ENCODE data around the gene EFCAB9.

The EFCAB9 gene

DNA sequence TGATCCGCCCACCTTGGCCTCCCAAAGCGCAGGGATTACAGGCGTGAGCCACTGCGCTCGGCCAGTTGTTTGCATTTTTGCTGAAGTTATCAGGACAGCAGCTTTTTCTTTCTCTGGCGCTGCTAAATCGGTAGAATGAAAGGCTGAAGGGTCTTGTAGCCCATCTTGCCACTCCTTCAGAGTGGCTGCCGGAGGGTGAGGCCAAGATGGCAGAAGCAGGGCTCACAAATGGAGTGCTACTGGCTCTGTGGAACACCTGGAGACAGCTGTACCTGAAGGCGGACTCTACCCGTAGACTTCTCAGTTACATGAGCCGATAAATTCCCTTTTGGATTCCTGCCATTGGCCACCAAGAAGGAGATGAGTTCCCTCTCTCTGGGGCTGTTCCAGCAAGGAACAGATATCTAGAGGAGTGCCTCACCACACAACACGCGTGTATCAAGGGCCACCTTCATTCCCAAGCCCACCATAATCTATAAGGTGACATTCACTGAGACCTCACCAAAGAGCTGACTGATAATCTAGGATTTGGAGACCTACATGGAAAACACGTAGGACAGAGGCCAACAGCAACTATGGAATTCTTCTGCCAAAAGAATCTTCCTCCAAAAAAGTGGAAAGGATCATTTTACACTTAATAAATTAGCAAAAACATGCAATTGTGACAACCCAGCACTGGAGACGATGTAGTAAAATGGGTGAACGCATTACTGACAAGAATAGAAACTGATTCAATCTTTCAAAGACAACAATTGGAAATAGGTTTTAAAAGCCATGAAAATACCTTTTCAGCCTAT, 27.7 kb upstream of the EFCAB9 start:
- no peak for DNase-seq

DNA sequence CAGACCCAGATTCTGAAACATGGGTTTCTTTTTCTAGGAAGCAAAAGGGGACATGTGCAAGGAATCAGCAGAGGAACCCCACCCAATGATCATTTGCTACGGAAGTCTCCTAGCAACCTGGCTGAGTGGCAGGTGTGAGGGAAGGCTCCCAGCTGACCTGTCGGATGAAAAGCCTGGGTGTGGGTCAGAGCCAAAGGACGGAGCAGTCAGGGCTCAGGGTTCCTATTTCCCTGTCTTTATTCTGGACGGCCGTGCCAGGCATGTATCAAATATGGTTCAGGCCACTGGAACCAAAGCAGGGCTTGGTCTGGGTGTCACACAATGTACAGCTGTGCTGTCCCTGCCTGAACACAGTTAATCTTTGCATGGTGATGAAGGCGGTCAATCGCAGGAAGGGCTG, 26.1 kb upstream of the EFCAB9 start:
- no peak for DNase-seq

- DNase-seq: no peak
Observed at GRCh38 chr5:172168311-172168710, 25.7 kb upstream of the EFCAB9 start.

DNA sequence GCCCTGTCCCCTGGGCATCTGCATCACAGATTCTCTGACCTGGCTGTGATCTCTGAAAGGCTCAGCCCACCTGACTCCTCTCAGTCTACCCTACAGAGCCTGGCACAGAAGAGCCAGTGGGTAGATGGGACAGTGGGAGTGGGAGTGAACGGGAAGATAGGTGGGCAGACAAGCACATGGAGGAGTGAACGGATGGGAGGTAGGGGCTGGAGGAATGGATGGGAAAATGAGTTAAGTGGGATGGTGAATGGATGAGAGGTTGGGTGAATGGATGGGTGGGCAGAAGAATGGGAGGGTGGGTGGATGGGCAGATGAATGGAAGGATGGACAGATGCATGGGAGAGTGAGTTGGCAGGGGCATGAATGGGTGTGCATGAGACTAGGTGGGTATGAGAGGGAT, 24.8 kb upstream of the EFCAB9 start:
- no peak for DNase-seq

DNA sequence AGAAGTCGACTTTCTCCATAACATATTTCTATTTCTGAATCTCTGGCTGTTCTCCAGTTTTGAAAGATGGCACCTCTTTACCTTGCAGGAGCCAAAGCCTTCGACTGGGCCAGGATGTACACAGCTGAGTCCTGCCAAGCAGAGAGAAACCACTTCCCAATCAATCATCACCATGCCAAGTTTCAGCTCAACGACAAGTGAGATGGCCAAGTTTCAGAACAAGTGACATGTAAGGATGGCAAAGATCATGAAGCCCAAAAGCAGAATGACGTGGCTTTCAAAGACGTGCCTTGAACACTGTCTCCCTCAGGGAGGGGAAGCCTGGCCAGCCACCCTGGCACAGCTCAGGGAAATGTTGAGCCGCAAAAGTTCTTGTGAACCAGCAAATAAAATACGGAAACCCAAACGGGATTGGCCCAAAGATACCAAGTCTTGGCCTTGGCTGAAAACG, 23.7 kb upstream of the EFCAB9 start:
- DNase-seq: no peak

- DNase-seq: no peak
Observed at GRCh38 chr5:172171118-172171517, 22.9 kb upstream of the EFCAB9 start.

- DNase-seq: no peak
Observed at GRCh38 chr5:172172912-172173563, 20.9 kb upstream of the EFCAB9 start.

- no peak for DNase-seq
Observed at GRCh38 chr5:172173564-172174153, 20.3 kb upstream of the EFCAB9 start.

- DNase-seq: no peak
Observed at GRCh38 chr5:172175263-172175719, 18.7 kb upstream of the EFCAB9 start.

DNA sequence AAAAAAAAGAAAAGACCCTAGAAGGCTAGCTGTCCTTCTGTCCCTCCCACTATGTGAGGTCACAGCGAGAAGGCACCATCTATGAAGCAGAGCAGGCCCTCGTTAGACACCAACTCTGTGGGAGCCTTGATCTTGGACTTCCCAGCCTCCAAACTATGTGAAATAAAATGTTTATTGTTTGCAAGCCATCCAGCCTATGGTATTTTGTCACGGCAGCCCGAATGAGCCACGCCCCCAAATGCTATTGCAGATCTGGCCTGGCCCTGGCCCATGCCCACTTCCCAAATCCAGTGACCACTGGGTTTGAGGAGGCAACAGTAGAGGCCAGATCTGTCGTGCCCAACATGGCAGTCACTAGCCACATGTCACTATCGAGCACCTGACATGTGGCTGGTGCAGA, 16.8 kb upstream of the EFCAB9 start:
- DNase-seq: no peak

GRCh38 chr5:172178301-172178987, 15.5 kb upstream of the EFCAB9 start:
- DNase-seq: no peak

DNA sequence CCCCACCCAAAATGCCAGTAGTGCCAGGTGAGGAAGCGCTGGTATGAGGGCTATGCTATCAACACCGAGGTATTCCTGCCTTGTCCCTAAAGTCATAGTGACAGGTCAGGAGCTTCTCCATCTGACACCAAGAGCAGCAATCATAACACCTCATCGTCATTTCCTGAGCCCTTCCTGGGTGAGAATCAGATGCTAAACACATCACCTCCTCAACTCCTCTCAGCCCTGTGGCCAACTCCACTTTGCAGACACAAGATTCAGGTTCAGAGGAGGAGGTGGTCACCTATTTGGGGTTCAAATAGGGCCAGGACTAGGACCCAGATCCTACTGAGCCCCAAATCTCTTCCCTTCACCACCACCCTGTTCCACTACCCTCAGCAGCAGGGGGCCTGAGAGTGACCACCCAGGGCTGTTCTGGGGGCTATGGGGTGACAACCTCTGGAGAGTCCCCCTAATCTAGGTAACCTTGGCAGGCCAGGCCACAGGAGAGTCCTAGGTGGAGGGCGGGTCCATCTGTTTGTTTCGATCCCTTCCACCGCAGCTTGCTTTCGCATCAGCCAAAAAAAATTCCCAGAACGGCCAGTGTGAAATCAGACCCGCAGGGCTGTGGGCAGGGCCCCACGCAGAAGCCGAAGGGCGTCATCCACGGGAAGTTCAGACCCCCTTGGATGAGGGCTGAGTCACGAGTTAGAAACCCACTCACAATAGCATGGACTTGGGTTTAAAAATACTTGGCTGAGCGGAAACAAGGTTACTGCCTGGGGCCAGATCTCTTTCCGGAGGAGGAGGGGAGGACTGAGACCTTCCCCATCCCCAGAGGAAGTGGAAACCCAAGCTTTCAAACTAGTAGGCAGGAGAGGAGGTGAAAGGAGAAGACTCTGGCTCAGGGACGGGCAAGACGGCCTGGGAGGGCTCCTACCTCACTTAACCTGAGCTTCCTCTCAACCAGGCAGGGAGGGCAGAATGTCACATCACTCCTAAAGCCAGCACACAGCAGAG, 14.7 kb upstream of the EFCAB9 start:
- DNase-seq: no peak

DNA sequence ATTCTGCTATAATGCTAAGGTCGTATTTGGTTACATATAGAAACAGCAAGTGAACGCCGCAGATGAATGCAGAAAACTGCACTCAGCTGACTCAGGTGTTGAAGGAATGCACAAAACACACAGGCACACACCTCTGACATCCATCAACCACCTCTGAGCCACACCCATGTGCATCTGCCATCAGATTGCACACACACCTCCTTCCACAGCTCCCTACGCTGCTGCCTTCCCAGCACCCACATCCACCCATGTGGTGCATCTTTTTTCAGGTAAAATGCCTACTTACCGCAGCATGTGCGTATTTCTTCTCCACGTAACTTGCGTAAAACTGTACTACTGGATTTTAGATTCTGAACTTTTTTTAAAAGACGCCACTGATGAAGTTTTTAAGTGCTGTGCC, 13.0 kb upstream of the EFCAB9 start:
- no peak for DNase-seq

GRCh38 chr5:172182291-172182690, 11.7 kb upstream of the EFCAB9 start:
- DNase-seq: no peak

- DNase-seq: no peak
Observed at GRCh38 chr5:172183881-172184280, 10.1 kb upstream of the EFCAB9 start.

GRCh38 chr5:172185096-172185461, 8.9 kb upstream of the EFCAB9 start:
- no peak for DNase-seq

DNA sequence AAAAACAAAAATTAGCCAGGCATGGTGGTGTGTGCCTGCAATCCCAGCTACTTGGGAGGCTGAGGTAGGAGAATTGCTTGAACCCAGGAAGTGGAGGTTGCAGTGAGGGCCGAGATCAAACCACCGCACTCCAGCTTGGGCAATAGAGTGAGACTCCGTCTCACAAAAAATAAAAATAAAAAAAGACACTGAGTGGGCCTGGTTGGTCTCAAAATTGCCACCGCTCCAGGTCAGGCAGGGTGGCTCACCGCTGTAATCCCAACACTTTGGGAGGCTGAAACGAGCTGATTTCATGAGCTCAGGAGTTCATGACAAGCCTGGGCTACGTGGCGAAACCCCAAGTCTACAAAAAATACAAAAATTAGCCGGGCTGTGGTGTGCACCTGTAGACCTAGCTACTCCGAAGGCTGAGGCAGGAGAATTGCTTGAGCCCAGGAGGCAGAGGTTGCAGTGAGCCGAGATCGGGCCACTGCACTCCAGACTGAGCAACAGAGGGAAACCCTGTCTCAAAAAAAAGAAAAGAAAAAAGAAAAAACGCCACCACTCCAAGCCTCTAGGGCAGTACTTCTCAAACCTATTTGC, 7.8 kb upstream of the EFCAB9 start:
- DNase-seq: no peak

DNA sequence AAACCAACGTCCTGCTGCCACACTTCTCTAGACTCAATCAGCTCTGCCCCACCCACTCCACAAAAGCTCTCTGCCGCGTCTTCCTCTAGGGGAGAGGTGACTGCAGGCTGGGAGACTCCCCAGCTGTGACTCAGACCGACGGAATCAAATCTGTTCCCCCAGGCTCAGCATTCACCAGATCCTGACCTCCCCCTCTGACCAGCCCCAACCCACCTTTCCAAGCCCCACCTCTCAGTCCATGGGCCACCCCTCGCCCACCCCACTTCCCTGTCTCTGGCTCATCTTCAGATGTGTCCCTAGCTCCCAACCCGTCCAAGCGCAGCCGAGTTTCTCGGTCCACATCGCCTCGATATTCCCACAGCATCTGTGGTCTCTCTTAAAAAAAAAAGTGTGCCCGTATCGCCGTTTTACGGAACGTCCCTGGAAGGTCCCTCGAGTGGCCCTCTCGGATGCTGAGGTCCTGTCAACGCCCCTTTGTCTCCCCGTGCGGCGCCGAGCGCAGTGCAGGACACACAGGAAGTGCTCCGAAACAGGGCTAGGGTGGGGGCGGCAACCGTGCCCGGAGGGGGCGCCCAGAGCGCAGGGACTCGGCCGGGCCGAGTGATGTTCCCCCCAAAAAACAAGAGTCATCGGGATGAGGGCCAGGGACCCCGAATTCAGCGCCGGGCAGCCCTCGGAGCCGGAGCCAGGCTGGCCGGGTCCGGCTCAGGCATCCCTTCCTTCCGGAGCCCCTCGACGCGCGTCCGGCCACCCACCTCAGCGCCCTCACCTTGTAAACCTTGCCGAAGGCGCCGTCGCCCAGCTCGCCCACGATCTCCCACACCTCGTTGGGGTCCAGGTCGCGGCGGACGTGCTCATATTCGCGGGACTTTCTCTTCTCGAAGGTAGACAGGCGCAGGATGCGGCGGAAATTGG, 6.6 kb upstream of the EFCAB9 start:
- no peak for DNase-seq

GRCh38 chr5:172188033-172188892, 5.7 kb upstream of the EFCAB9 start, which contains the start of gene STK10:
Gene STK10 (minus strand): TSS chr5:172188224. CDS start chr5:172188042, 182 bp downstream.
- DNase-seq: peak; percentile 5

Data from NCI-H1436 treated with DMSO at 0.1 percent for 48 hours (cell line).